A549 (cell line): ENCODE data around the gene RETREG1. TPM values are rescaled to one million over a fixed set of nuclear protein-coding genes. Genes with fewer than 3 reads are reported as not detected.
A peak's percentile ranks its signal among the peaks of the same experiment; 100 is the strongest.

Source experiments
- ATAC-seq, 2 experiments: fragments of 200-7000 bp in 1 of 2; fragments of >200 bp in 1 of 2; cut with Nextera tagmentation in 1 of 2; cut with Tn5 transposase in 1 of 2; 3 replicates each; pipeline versions ENCODE4 v1.8.0 to v1.9.1; 2018 to 2020; ENCODE audit warnings: mild to moderate bottlenecking in 1 of 2, moderate library complexity in 1 of 2
- CTCF ChIA-PET: fragments of 300-600 bp; sonication (Branson Sonifier 250); formaldehyde crosslinking; extraction: SDS; loops from one replicate; lab custom pipeline; 2021; ENCODE audit warnings: antibody characterized with exemption, inconsistent platforms; lab: Yijun Ruan, JAX
- POLR2A ChIA-PET: fragments of 350-600 bp; formaldehyde crosslinking; extraction: SDS; loops from one replicate; lab custom pipeline; 2021; ENCODE audit warnings: antibody characterized with exemption, inconsistent platforms; lab: Yijun Ruan, JAX
- DNase-seq, 2 experiments: peaks; one replicate each; pipeline versions ENCODE4 v3.0.0 to v3.0.0-alpha.2; 2011 to 2016; ENCODE audit warnings: low read depth in 1 of 2, low spot score in 1 of 2
- FAIRE-seq: peaks from 2 replicates; lab custom pipeline; 2011; peaks lifted over from hg19 to GRCh38; lab: Jason Lieb, UNC
- H3K27ac ChIP-seq, 2 experiments: fragments of >200 bp; sonication (Bioruptor Twin); formaldehyde crosslinking; 3 replicates each; pipeline ENCODE4 v1.5.1; 2016 to 2017
- H3K4me1 ChIP-seq: fragments of >200 bp; sonication (Bioruptor Twin); formaldehyde crosslinking; 3 replicates; pipeline ENCODE4 v1.6.1; 2016
- H3K4me2 ChIP-seq: fragments of >200 bp; sonication (Bioruptor Twin); formaldehyde crosslinking; 3 replicates; pipeline ENCODE4 v1.6.1; 2016
- H3K4me3 ChIP-seq: fragments of >200 bp; sonication (Bioruptor Twin); formaldehyde crosslinking; 3 replicates; pipeline ENCODE4 v1.5.1; 2016
- H3K9me3 ChIP-seq: fragments of >200 bp; sonication (Bioruptor Twin); formaldehyde crosslinking; 3 replicates; pipeline ENCODE4 v1.6.1; 2016
- ATOH8 ChIP-seq: fragments of 250-450 bp; sonication (Bioruptor Pico); IDR thresholded peaks from 2 replicates; pipeline ENCODE4 v1.5.0; 2020; ENCODE audit warnings: low read depth, mild to moderate bottlenecking, moderate library complexity
- CHD2 ChIP-seq: fragments of 150-350 bp; IDR thresholded peaks from 2 replicates; pipeline ENCODE4 v1.6.1; 2014; ENCODE audit warnings: low read length; ENCODE audit not compliant: partially characterized antibody
- CTCF ChIP-seq: fragments of >200 bp; sonication (Bioruptor Twin); formaldehyde crosslinking; IDR thresholded peaks from 3 replicates; pipeline ENCODE4 v1.5.1; 2016
- E2F6 ChIP-seq: IDR thresholded peaks from 2 replicates; pipeline ENCODE4 v1.6.1; 2012; ENCODE audit warnings: low read depth, borderline replicate concordance
- EHF ChIP-seq: fragments of 250-450 bp; sonication (Bioruptor Pico); IDR thresholded peaks from 2 replicates; pipeline ENCODE4 v1.5.0; 2020; ENCODE audit warnings: mild to moderate bottlenecking
- FOSL2 ChIP-seq, 2 experiments: fragments of 450-650 bp in 1 of 2; fragments of >200 bp in 1 of 2; sonication (Bioruptor Twin) in 1 of 2; formaldehyde crosslinking; IDR thresholded peaks; 2 replicates each; pipeline versions ENCODE4 v1.5.0 to v1.6.1; 2016 to 2020; ENCODE audit warnings: mild to moderate bottlenecking in 1 of 2, moderate library complexity in 1 of 2
- GATA3 ChIP-seq: IDR thresholded peaks from 2 replicates; pipeline ENCODE4 v1.6.1; 2012; ENCODE audit warnings: borderline replicate concordance
- HDAC2 ChIP-seq: fragments of 200-600 bp; sonication (generic); IDR thresholded peaks from 2 replicates; pipeline ENCODE4 v1.6.1; 2016
- JUN ChIP-seq, 2 experiments: fragments of >200 bp; sonication (Bioruptor Twin); formaldehyde crosslinking; IDR thresholded peaks; 2 replicates in 1 of 2; 3 replicates in 1 of 2; pipeline ENCODE4 v1.6.1; 2016 to 2017
- KDM1A ChIP-seq: fragments of 200-600 bp; sonication (generic); IDR thresholded peaks from 2 replicates; pipeline ENCODE4 v1.6.1; 2016; ENCODE audit warnings: low read depth, mild to moderate bottlenecking
- MAFK ChIP-seq: fragments of 450-650 bp; IDR thresholded peaks from 2 replicates; pipeline ENCODE4 v1.6.1; 2014; ENCODE audit not compliant: partially characterized antibody
- MYC ChIP-seq: IDR thresholded peaks from 2 replicates; pipeline ENCODE4 v1.6.1; 2012; ENCODE audit warnings: mild to moderate bottlenecking, inconsistent platforms, low read length, improper control_type of control experiment, borderline replicate concordance
- RAD21 ChIP-seq, 2 experiments: fragments of >200 bp in 1 of 2; sonication (Bioruptor Twin) in 1 of 2; formaldehyde crosslinking in 1 of 2; IDR thresholded peaks in 1 of 2; conservative IDR thresholded peaks in 1 of 2; 2 replicates in 1 of 2; 3 replicates in 1 of 2; pipeline ENCODE4 v1.6.1; 2012 to 2018; ENCODE audit warnings: inconsistent platforms in 1 of 2
- RARB ChIP-seq: fragments of 250-450 bp; sonication (Bioruptor Pico); IDR thresholded peaks from 2 replicates; pipeline ENCODE4 v1.8.0; 2021; ENCODE audit warnings: mild to moderate bottlenecking, moderate library complexity
- SMC3 ChIP-seq: fragments of >200 bp; sonication (Bioruptor Twin); formaldehyde crosslinking; IDR thresholded peaks from 3 replicates; pipeline ENCODE4 v1.6.1; 2018; ENCODE audit warnings: inconsistent platforms
- ZC3H11A ChIP-seq: fragments of 450-650 bp; IDR thresholded peaks from 2 replicates; pipeline ENCODE4 v1.6.1; 2014; ENCODE audit warnings: antibody characterized with exemption, mild to moderate bottlenecking
- ZFP36 ChIP-seq: fragments of 450-650 bp; IDR thresholded peaks from 2 replicates; pipeline ENCODE4 v1.6.1; 2014; ENCODE audit warnings: borderline replicate concordance; ENCODE audit not compliant: partially characterized antibody
- ZSCAN20 ChIP-seq: fragments of 250-450 bp; sonication (Bioruptor Pico); IDR thresholded peaks from 2 replicates; pipeline ENCODE4 v1.8.0; 2022; ENCODE audit warnings: mild to moderate bottlenecking, moderate library complexity
- WGBS: methylation state at CpG from one replicate; pipeline ENCODE4 v1.1.6; 2017; ENCODE audit errors: missing lambda C conversion rate; 5-methylcytosine and 5-hydroxymethylcytosine counted together
- polyA plus RNA-seq, 4 experiments: library from polyadenylated mRNA; depleted of rRNA in 3 of 4; stranded (reverse); fragments of >200 nt; fragmentation: RNase III in 1 of 4; extraction: RNeasy Plus Mini Kit Qiagen cat#74134 plus additional on column Dnase treatment in 1 of 4; gene quantifications; 2 replicates in 3 of 4; 3 replicates in 1 of 4; pipeline ENCODE4 v1.2.3, GENCODE V29; 2011 to 2017
- TF ChIP-seq, protein P1 (sequence below): fragments of 450-650 bp; IDR thresholded peaks from 2 replicates; pipeline ENCODE4 v1.6.1; 2014; ENCODE audit warnings: antibody characterized with exemption
- TF ChIP-seq, protein P2 (sequence below): fragments of >200 bp; sonication (Bioruptor Twin); formaldehyde crosslinking; IDR thresholded peaks from 3 replicates; pipeline ENCODE4 v1.6.1; 2016

The RETREG1 gene
- polyA plus RNA-seq, 2 of the 4 experiments (the other 2 are of a cell fraction), result 2.1 to 3.4 TPM

DNA sequence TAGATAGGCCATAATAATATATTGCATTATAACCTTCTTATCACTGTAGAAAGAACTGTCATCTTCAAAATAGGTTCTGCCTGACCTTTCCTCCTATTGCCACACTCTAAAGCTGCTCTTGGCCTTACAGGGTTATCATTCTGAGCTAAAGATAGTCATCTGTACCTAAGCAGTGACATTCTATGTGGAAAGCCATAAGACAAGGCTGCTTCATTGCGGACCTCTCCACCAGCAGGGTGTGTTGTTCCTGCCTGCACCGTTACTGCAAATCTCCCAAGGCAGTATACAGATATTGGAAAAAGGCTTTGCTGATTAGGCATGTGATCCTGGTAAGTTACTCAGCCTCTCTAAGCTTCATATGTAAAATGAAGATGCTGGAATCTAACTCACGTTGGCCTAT, 159.3 kb downstream of the RETREG1 start:
- no peak overlapping the region for H3K27ac ChIP-seq
- H3K4me2 ChIP-seq, result no peak overlapping the region
- CTCF ChIA-PET, result interaction anchor here (0.8 to 4.0 kb wide), 9 partner anchors 8 to 757 kb away, joined by 3 to 34 read pairs (median 9); no protein-coding TSS in a partner anchor
- POLR2A ChIA-PET, result interaction anchor here (0.6 kb wide), 1 partner anchor 202 kb away, joined by 9 read pairs; no protein-coding TSS in a partner anchor
- no peaks in the 10 kb centered on the region for H3K9me3 ChIP-seq
- TF ChIP-seq FOSL2 (IDR thresholded peaks at IDR 0.05) (no peak), FOSL2 (CRISPR knock-in tag; IDR thresholded peaks at IDR 0.05) (no peak), ZC3H11A (no peak), CHD2 (no peak), JUN (IDR thresholded peaks at IDR 0.05) (no peak), ATOH8 (CRISPR knock-in tag) (no peak), GATA3 (no peak), MYC (no peak), MAFK (no peak), ZFP36 (no peak), RARB (CRISPR knock-in tag) (no peak), ZSCAN20 (CRISPR knock-in tag) (no peak), KDM1A (no peak), SMC3 (no peak), EHF (CRISPR knock-in tag) (no peak), E2F6 (no peak)
- TF ChIP-seq, protein P1, sequence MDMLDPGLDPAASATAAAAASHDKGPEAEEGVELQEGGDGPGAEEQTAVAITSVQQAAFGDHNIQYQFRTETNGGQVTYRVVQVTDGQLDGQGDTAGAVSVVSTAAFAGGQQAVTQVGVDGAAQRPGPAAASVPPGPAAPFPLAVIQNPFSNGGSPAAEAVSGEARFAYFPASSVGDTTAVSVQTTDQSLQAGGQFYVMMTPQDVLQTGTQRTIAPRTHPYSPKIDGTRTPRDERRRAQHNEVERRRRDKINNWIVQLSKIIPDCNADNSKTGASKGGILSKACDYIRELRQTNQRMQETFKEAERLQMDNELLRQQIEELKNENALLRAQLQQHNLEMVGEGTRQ, result no peak
- TF ChIP-seq, protein P2, sequence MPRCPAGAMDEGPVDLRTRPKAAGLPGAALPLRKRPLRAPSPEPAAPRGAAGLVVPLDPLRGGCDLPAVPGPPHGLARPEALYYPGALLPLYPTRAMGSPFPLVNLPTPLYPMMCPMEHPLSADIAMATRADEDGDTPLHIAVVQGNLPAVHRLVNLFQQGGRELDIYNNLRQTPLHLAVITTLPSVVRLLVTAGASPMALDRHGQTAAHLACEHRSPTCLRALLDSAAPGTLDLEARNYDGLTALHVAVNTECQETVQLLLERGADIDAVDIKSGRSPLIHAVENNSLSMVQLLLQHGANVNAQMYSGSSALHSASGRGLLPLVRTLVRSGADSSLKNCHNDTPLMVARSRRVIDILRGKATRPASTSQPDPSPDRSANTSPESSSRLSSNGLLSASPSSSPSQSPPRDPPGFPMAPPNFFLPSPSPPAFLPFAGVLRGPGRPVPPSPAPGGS, result no peak
- no peak for DNase-seq
- H3K4me1 ChIP-seq, result peaks cover 14% of the 10 kb centered on the region; the same call in 2 of the 3 replicates
- no peak overlapping the region for H3K4me3 ChIP-seq
- WGBS, result 76% methylated on average over 3 of the region's 3 CpGs
- FAIRE-seq, result no peak
- ATAC-seq, result peak in 1 of 2 experiments; percentile 36; a peak in 1 of 6 replicates

- H3K27ac ChIP-seq, result peak overlapping the region in 1 of 2 experiments; percentile 52; a peak in 2 of 6 replicates
- peak; percentile 47; the same call in 2 of the 3 replicates for TF ChIP-seq SMC3
- TF ChIP-seq RAD21 (conservative IDR thresholded peaks at IDR 0.05 in 1 of 2, IDR thresholded peaks at IDR 0.05 in 1 of 2), result peak; percentile 54 to 60
- peak; percentile 82 for TF ChIP-seq CTCF
- TF ChIP-seq HDAC2, result no peak
- FAIRE-seq (no peak), DNase-seq (peak; percentile 40 to 67), ATAC-seq (peak; percentile 73 to 86)
- CTCF ChIA-PET, result interaction anchor here (0.6 to 4.0 kb wide), 17 partner anchors 10 to 967 kb away, joined by 3 to 34 read pairs (median 6); no protein-coding TSS in a partner anchor
- H3K4me3 ChIP-seq, result no peak overlapping the region
- H3K4me1 ChIP-seq, result peaks cover 5% of the 10 kb centered on the region; the same call in 2 of the 3 replicates
- peak overlapping the region; percentile 3; the same call in 1 of the 3 replicates for H3K4me2 ChIP-seq
- H3K9me3 ChIP-seq, result no peaks in the 10 kb centered on the region
- 42% methylated on average over 4 of the region's 4 CpGs for WGBS
- POLR2A ChIA-PET, result interaction anchor here (1.0 kb wide), 2 partner anchors 10 to 296 kb away, joined by 3 to 4 read pairs; no protein-coding TSS in a partner anchor
Observed at GRCh38 chr5:16456103-16456832, 160.5 kb downstream of the RETREG1 start.
